HepG2 (cell line): ENCODE measurements around the gene GLT1D1. TPM values are rescaled to one million over a fixed set of nuclear protein-coding genes. Genes with fewer than 3 reads are reported as not detected.

Source experiments
- GABPB1 ChIP-seq: IDR thresholded peaks from 2 replicates; pipeline ENCODE4 v1.6.1; 2016; ENCODE audit warnings: mild to moderate bottlenecking, missing genetic modification reagents, moderate library complexity, missing compliant biosample characterization
- HIVEP1 ChIP-seq: sonication (generic); formaldehyde crosslinking; IDR thresholded peaks from 2 replicates; pipeline ENCODE4 v1.4.0; 2020; ENCODE audit warnings: mild to moderate bottlenecking, missing genetic modification reagents
- HOXA3 ChIP-seq: sonication (generic); formaldehyde crosslinking; IDR thresholded peaks from 2 replicates; pipeline ENCODE4 v1.5.0; 2020; ENCODE audit warnings: missing genetic modification reagents
- MIER3 ChIP-seq: IDR thresholded peaks from 2 replicates; pipeline ENCODE4 v1.6.1; 2016; ENCODE audit warnings: missing compliant biosample characterization, borderline replicate concordance
- MXD4 ChIP-seq: IDR thresholded peaks from 2 replicates; pipeline ENCODE4 v1.6.1; 2016; ENCODE audit warnings: mild to moderate bottlenecking, missing biosample characterization, missing genetic modification reagents
- RFX3 ChIP-seq: IDR thresholded peaks from 2 replicates; pipeline ENCODE4 v1.6.1; 2016; ENCODE audit warnings: missing biosample characterization, missing genetic modification reagents
- SNAPC2 ChIP-seq: sonication (generic); formaldehyde crosslinking; IDR thresholded peaks from 2 replicates; pipeline ENCODE4 v1.8.1; 2022; ENCODE audit warnings: mild to moderate bottlenecking, missing genetic modification reagents
- SP4 ChIP-seq: sonication (generic); formaldehyde crosslinking; IDR thresholded peaks from 2 replicates; pipeline ENCODE4 v1.8.1; 2023; ENCODE audit warnings: mild to moderate bottlenecking, missing genetic modification reagents
- YY1 ChIP-seq: IDR thresholded peaks from 2 replicates; pipeline ENCODE4 v1.6.1; 2011; ENCODE audit warnings: low read length, low read depth, moderate library complexity, mild to moderate bottlenecking; ENCODE audit not compliant: insufficient read depth, insufficient replicate concordance
- ZEB1 ChIP-seq: IDR thresholded peaks from 2 replicates; pipeline ENCODE4 v1.6.1; 2012; ENCODE audit warnings: mild to moderate bottlenecking, low read depth, inconsistent platforms; ENCODE audit not compliant: insufficient replicate concordance
- ZNF10 ChIP-seq: sonication (generic); formaldehyde crosslinking; IDR thresholded peaks from 2 replicates; pipeline ENCODE4 v1.4.0; 2020; ENCODE audit warnings: mild to moderate bottlenecking, low read depth, missing genetic modification reagents, borderline replicate concordance
- ZNF17 ChIP-seq: sonication (generic); formaldehyde crosslinking; IDR thresholded peaks from 2 replicates; pipeline ENCODE4 v1.5.0; 2020; ENCODE audit warnings: mild to moderate bottlenecking, missing genetic modification reagents
- ZNF230 ChIP-seq: sonication (generic); formaldehyde crosslinking; IDR thresholded peaks from 2 replicates; pipeline ENCODE4 v1.4.0; 2020; ENCODE audit warnings: mild to moderate bottlenecking, missing genetic modification reagents
- ZNF234 ChIP-seq: sonication (generic); formaldehyde crosslinking; conservative IDR thresholded peaks from 2 replicates; pipeline ENCODE4 v1.5.1; 2020; ENCODE audit warnings: mild to moderate bottlenecking, missing genetic modification reagents
- ZNF484 ChIP-seq: sonication (generic); formaldehyde crosslinking; IDR thresholded peaks from 2 replicates; pipeline ENCODE4 v1.5.1; 2020; ENCODE audit warnings: mild to moderate bottlenecking, low read depth, missing genetic modification reagents, borderline replicate concordance
- ZNF512 ChIP-seq: sonication (generic); formaldehyde crosslinking; IDR thresholded peaks from 2 replicates; pipeline ENCODE4 v1.4.0; 2020; ENCODE audit warnings: mild to moderate bottlenecking, missing genetic modification reagents
- ZNF891 ChIP-seq: sonication (generic); formaldehyde crosslinking; IDR thresholded peaks from 2 replicates; pipeline ENCODE4 v1.5.0; 2020; ENCODE audit warnings: mild to moderate bottlenecking, missing genetic modification reagents
- ZSCAN21 ChIP-seq: sonication (generic); formaldehyde crosslinking; IDR thresholded peaks from 2 replicates; pipeline ENCODE4 v1.8.0; 2022; ENCODE audit warnings: mild to moderate bottlenecking, missing genetic modification reagents, moderate library complexity, borderline replicate concordance
- polyA plus RNA-seq, 8 experiments: library from polyadenylated mRNA; depleted of rRNA in 3 of 8; stranded (reverse) in 7 of 8; unstranded in 1 of 8; fragments of >200 nt; fragmentation: Illumina TruSeq in 4 of 8; extraction: Trizol in 4 of 8; gene quantifications; 2 replicates each; pipeline versions ENCODE4 v1.2.1 to v1.2.3, GENCODE V29; 2011 to 2016; ENCODE audit warnings: low read depth in 4 of 8, missing spikeins in 1 of 8, mixed read lengths in 1 of 8; ENCODE audit not compliant: insufficient read depth in 1 of 8
- total RNA-seq, 5 experiments: library from RNA; depleted of rRNA; stranded (reverse); fragments of >200 nt; fragmentation: Illumina TruSeq; extraction: Trizol; gene quantifications; 2 replicates each; pipeline ENCODE4 v1.2.3, GENCODE V29; 2016; ENCODE audit warnings: low read depth in 1 of 5
- TF ChIP-seq, protein P1 (sequence below): sonication (generic); formaldehyde crosslinking; conservative IDR thresholded peaks from 2 replicates; pipeline ENCODE4 v1.4.0; 2020; ENCODE audit warnings: missing genetic modification reagents
- TF ChIP-seq, protein P2 (sequence below): sonication (generic); formaldehyde crosslinking; IDR thresholded peaks from 2 replicates; pipeline ENCODE4 v1.4.0; 2020; ENCODE audit warnings: missing genetic modification reagents, borderline replicate concordance
- TF ChIP-seq, protein P3 (sequence below): sonication (generic); formaldehyde crosslinking; IDR thresholded peaks from 2 replicates; pipeline ENCODE4 v1.4.0; 2020; ENCODE audit warnings: missing genetic modification reagents; ENCODE audit errors: not compliant biosample characterization

GLT1D1 gene
- total and polyA plus RNA-seq, 2 of the 13 experiments (the other 11 are each of a cell fraction or from before 2014, with no cell fraction given) = 0.09 to 0.17 TPM

- TF ChIP-seq ZSCAN21 (CRISPR knock-in tag) (no peak), ZNF891 (CRISPR knock-in tag) (peak; percentile 37; the same call in 1 of the 2 replicates), GABPB1 (CRISPR knock-in tag) (peak; percentile 96), RFX3 (CRISPR knock-in tag) (no peak), ZNF10 (CRISPR knock-in tag) (no peak), ZNF234 (no peak), ZNF512 (CRISPR knock-in tag) (no peak), ZNF484 (CRISPR knock-in tag) (no peak), HOXA3 (CRISPR knock-in tag) (peak; percentile 54; the same call in 1 of the 2 replicates), HIVEP1 (CRISPR knock-in tag) (peak; percentile 72), ZEB1 (peak; percentile 81), MXD4 (CRISPR knock-in tag) (peak; percentile 32; the same call in 1 of the 2 replicates), ZNF17 (CRISPR knock-in tag) (no peak), SNAPC2 (CRISPR knock-in tag) (no peak; the same call in 1 of the 2 replicates), YY1 (peak; percentile 59), MIER3 (CRISPR knock-in tag) (peak; percentile 56; the same call in 1 of the 2 replicates), SP4 (CRISPR knock-in tag) (peak; percentile 78), ZNF230 (CRISPR knock-in tag) (no peak)
- TF ChIP-seq, protein P1, sequence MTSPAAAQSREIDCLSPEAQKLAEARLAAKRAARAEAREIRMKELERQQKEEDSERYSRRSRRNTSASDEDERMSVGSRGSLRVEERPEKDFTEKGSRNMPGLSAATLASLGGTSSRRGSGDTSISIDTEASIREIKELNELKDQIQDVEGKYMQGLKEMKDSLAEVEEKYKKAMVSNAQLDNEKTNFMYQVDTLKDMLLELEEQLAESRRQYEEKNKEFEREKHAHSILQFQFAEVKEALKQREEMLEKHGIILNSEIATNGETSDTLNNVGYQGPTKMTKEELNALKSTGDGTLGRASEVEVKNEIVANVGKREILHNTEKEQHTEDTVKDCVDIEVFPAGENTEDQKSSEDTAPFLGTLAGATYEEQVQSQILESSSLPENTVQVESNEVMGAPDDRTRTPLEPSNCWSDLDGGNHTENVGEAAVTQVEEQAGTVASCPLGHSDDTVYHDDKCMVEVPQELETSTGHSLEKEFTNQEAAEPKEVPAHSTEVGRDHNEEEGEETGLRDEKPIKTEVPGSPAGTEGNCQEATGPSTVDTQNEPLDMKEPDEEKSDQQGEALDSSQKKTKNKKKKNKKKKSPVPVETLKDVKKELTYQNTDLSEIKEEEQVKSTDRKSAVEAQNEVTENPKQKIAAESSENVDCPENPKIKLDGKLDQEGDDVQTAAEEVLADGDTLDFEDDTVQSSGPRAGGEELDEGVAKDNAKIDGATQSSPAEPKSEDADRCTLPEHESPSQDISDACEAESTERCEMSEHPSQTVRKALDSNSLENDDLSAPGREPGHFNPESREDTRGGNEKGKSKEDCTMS (CRISPR knock-in tag) = 0 out of 2 replicates have a peak, but pooled peaks have one; percentile 69
- TF ChIP-seq, protein P2, sequence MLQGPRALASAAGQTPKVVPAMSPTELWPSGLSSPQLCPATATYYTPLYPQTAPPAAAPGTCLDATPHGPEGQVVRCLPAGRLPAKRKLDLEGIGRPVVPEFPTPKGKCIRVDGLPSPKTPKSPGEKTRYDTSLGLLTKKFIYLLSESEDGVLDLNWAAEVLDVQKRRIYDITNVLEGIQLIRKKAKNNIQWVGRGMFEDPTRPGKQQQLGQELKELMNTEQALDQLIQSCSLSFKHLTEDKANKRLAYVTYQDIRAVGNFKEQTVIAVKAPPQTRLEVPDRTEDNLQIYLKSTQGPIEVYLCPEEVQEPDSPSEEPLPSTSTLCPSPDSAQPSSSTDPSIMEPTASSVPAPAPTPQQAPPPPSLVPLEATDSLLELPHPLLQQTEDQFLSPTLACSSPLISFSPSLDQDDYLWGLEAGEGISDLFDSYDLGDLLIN = no peak
- TF ChIP-seq, protein P3, sequence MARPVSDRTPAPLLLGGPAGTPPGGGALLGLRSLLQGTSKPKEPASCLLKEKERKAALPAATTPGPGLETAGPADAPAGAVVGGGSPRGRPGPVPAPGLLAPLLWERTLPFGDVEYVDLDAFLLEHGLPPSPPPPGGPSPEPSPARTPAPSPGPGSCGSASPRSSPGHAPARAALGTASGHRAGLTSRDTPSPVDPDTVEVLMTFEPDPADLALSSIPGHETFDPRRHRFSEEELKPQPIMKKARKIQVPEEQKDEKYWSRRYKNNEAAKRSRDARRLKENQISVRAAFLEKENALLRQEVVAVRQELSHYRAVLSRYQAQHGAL (CRISPR knock-in tag) = no peak
Measured at GRCh38 chr12:128823916-128824839, 29.1 kb upstream of the GLT1D1 start, which contains the start of gene SLC15A4 (continued).
